ENCODE results near the gene CALCOCO1. TPM values are rescaled to one million over a fixed set of nuclear protein-coding genes. Genes with fewer than 3 reads are reported as not detected.
"Not testable (repeated sequence)": the region's sequence is repeated elsewhere in the genome, so short reads cannot be mapped to it uniquely, and the experiment has no call there.

Gene CALCOCO1
- total RNA-seq, 1 donor from 2014 or later, result 25.3 TPM

- Histone ChIP-seq H3F3A (ENCODE audit: low read depth) (no peaks in the 10 kb centered on the region), H4K20me1 (ENCODE audit: low read depth) (no peaks in the 10 kb centered on the region), H3K79me2 (ENCODE audit: low read depth) (no peaks in the 10 kb centered on the region), H3K4me2 (no peak overlapping the region), H2AFZ (replicated peaks) (no peak overlapping the region), H3K27ac (no peak overlapping the region), H3K9ac (no peak overlapping the region), H3K9me3 (ENCODE audit: low read depth) (no peaks in the 10 kb centered on the region), H3K4me3 (no peak overlapping the region), H3K36me3 (no peaks in the 10 kb centered on the region), H3K27me3 (peaks cover 98% of the 10 kb centered on the region), H3K4me1 (no peaks in the 10 kb centered on the region)
- H3K4me1 Mint-ChIP-seq, result no peaks in the 10 kb centered on the region
- H3K9me3 Mint-ChIP-seq, result no peaks in the 10 kb centered on the region
- TF ChIP-seq CTCF (IDR thresholded peaks at IDR 0.05), result no peak
- TF ChIP-seq EZH2phosphoT487 (IDR thresholded peaks at IDR 0.05), result no peak
- no peak for TF ChIP-seq EZH2 (IDR thresholded peaks at IDR 0.05)
- H3K27me3 Mint-ChIP-seq (ENCODE audit: insufficient read depth, low read depth), result peaks cover 15% of the 10 kb centered on the region
- H3K27ac Mint-ChIP-seq, result no peak overlapping the region
- H3K36me3 Mint-ChIP-seq, result no peaks in the 10 kb centered on the region
- H3K4me3 Mint-ChIP-seq, result no peak overlapping the region
- DNase-seq (ENCODE audit: low spot score), result no peak
These were observed 38.6 kb upstream of the CALCOCO1 start for GRCh38 chr12:53765891-53766290.

GRCh38 chr12:53764615-53765014 lies 37.4 kb upstream of the CALCOCO1 start:
- Histone ChIP-seq H3K4me1 (peaks cover 4% of the 10 kb centered on the region), H3K4me2 (no peak overlapping the region), H3K9ac (no peak overlapping the region), H3K4me3 (no peak overlapping the region), H3K9me3 (ENCODE audit: low read depth) (no peaks in the 10 kb centered on the region), H3F3A (ENCODE audit: low read depth) (no peaks in the 10 kb centered on the region), H4K20me1 (ENCODE audit: low read depth) (no peaks in the 10 kb centered on the region), H3K36me3 (no peaks in the 10 kb centered on the region), H3K27me3 (peaks cover 98% of the 10 kb centered on the region), H2AFZ (replicated peaks) (no peak overlapping the region), H3K79me2 (ENCODE audit: low read depth) (no peaks in the 10 kb centered on the region), H3K27ac (no peak overlapping the region)
- TF ChIP-seq EZH2 (IDR thresholded peaks at IDR 0.05) (no peak), EZH2phosphoT487 (IDR thresholded peaks at IDR 0.05) (no peak), CTCF (IDR thresholded peaks at IDR 0.05) (no peak)
- peaks cover 15% of the 10 kb centered on the region for H3K27me3 Mint-ChIP-seq (ENCODE audit: insufficient read depth, low read depth)
- H3K4me3 Mint-ChIP-seq, result no peak overlapping the region
- no peak for DNase-seq (ENCODE audit: low spot score)
- no peaks in the 10 kb centered on the region for H3K4me1 Mint-ChIP-seq
- no peak overlapping the region for H3K27ac Mint-ChIP-seq
- no peaks in the 10 kb centered on the region for H3K9me3 Mint-ChIP-seq
- H3K36me3 Mint-ChIP-seq, result no peaks in the 10 kb centered on the region

- H3K27ac ChIP-seq, result not testable (repeated sequence)
These were observed 35.5 kb upstream of the CALCOCO1 start for GRCh38 chr12:53762793-53763192.

GRCh38 chr12:53761306-53761705 lies 34.1 kb upstream of the CALCOCO1 start:
- Histone ChIP-seq H3F3A (ENCODE audit: low read depth) (peaks cover 6% of the 10 kb centered on the region), H2AFZ (replicated peaks) (no peak overlapping the region), H3K27ac (no peak overlapping the region), H3K4me3 (no peak overlapping the region), H4K20me1 (ENCODE audit: low read depth) (no peaks in the 10 kb centered on the region), H3K4me2 (no peak overlapping the region), H3K9me3 (ENCODE audit: low read depth) (no peaks in the 10 kb centered on the region), H3K4me1 (peaks cover 33% of the 10 kb centered on the region), H3K27me3 (peaks cover 93% of the 10 kb centered on the region), H3K79me2 (ENCODE audit: low read depth) (no peaks in the 10 kb centered on the region), H3K36me3 (no peaks in the 10 kb centered on the region), H3K9ac (no peak overlapping the region)
- H3K27ac Mint-ChIP-seq, result no peak overlapping the region
- H3K27me3 Mint-ChIP-seq (ENCODE audit: insufficient read depth, low read depth), result peaks cover 25% of the 10 kb centered on the region
- TF ChIP-seq CTCF (IDR thresholded peaks at IDR 0.05) (no peak), EZH2 (IDR thresholded peaks at IDR 0.05) (no peak), EZH2phosphoT487 (IDR thresholded peaks at IDR 0.05) (no peak)
- H3K36me3 Mint-ChIP-seq, result no peaks in the 10 kb centered on the region
- H3K4me1 Mint-ChIP-seq, result peaks cover 24% of the 10 kb centered on the region
- no peaks in the 10 kb centered on the region for H3K9me3 Mint-ChIP-seq
- H3K4me3 Mint-ChIP-seq, result no peak overlapping the region
- DNase-seq (ENCODE audit: low spot score), result no peak

More at GRCh38 chr12:53762793-53763192, 35.5 kb upstream of the CALCOCO1 start:
- not testable (repeated sequence) for H3K36me3 Mint-ChIP-seq; H3K4me3 ChIP-seq; H3F3A ChIP-seq (ENCODE audit: low read depth); H3K4me3 Mint-ChIP-seq; H3K27ac Mint-ChIP-seq; H3K79me2 ChIP-seq (ENCODE audit: low read depth); H3K9me3 Mint-ChIP-seq; H3K36me3 ChIP-seq; H2AFZ ChIP-seq (replicated peaks); H3K9ac ChIP-seq; DNase-seq (ENCODE audit: low spot score); H3K4me2 ChIP-seq; H3K9me3 ChIP-seq (ENCODE audit: low read depth); H4K20me1 ChIP-seq (ENCODE audit: low read depth)
- Histone ChIP-seq H3K4me1 (peaks cover 19% of the 10 kb centered on the region), H3K27me3 (peaks cover 100% of the 10 kb centered on the region)
- H3K27me3 Mint-ChIP-seq (ENCODE audit: insufficient read depth, low read depth), result peaks cover 25% of the 10 kb centered on the region
- H3K4me1 Mint-ChIP-seq, result peaks cover 10% of the 10 kb centered on the region
